AG09309 (cell line): ENCODE measurements around the gene UGDH.
"Not testable (repeated sequence)": the region's sequence is repeated elsewhere in the genome, so short reads cannot be mapped to it uniquely, and the experiment has no call there.

Experiments used
- DNase-seq: peaks from one replicate; pipeline ENCODE4 v3.0.0-alpha.2; 2010; ENCODE audit warnings: low read depth
- H3K4me3 ChIP-seq: 2 replicates; pipeline ENCODE4 v1.5.1; 2011; ENCODE audit warnings: mild to moderate bottlenecking, low read depth, low read length, moderate library complexity; ENCODE audit not compliant: control insufficient read depth
- CTCF ChIP-seq: IDR thresholded peaks from 2 replicates; pipeline ENCODE4 v1.5.1; 2011; ENCODE audit warnings: mild to moderate bottlenecking, low read depth, low read length, inconsistent platforms; ENCODE audit not compliant: insufficient read depth, control insufficient read depth; ENCODE audit errors: missing control alignments

UGDH gene

DNA sequence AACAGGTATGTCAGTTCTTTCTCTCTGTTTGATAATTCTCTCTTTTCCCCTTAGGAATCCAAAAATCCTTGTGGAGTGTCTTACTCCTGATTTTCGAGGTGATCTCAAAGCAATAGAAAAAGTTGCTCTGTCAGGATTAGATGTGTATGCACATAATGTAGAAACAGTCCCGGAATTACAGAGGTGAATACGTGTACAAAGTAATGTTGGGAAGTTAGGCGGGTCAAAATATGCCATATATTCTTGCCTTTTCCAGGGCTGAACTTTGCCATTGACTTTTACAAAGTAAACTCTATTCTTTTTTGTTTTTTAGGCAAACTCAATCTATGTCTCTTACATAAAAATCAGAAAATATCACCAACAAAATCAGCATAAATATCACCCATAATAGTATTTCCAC lies 59.8 kb downstream of the UGDH start:
- H3K4me3 ChIP-seq = no peak overlapping the region
- no peak for TF ChIP-seq CTCF
- no peak for DNase-seq

- no peak for TF ChIP-seq CTCF
- no peak overlapping the region for H3K4me3 ChIP-seq
- no peak for DNase-seq
These were observed 60.5 kb downstream of the UGDH start for GRCh38 chr4:39466747-39467146.

GRCh38 chr4:39464886-39465501 lies 62.2 kb downstream of the UGDH start:
- no peak overlapping the region for H3K4me3 ChIP-seq
- peak; percentile 12 for TF ChIP-seq CTCF
- DNase-seq = no peak

DNA sequence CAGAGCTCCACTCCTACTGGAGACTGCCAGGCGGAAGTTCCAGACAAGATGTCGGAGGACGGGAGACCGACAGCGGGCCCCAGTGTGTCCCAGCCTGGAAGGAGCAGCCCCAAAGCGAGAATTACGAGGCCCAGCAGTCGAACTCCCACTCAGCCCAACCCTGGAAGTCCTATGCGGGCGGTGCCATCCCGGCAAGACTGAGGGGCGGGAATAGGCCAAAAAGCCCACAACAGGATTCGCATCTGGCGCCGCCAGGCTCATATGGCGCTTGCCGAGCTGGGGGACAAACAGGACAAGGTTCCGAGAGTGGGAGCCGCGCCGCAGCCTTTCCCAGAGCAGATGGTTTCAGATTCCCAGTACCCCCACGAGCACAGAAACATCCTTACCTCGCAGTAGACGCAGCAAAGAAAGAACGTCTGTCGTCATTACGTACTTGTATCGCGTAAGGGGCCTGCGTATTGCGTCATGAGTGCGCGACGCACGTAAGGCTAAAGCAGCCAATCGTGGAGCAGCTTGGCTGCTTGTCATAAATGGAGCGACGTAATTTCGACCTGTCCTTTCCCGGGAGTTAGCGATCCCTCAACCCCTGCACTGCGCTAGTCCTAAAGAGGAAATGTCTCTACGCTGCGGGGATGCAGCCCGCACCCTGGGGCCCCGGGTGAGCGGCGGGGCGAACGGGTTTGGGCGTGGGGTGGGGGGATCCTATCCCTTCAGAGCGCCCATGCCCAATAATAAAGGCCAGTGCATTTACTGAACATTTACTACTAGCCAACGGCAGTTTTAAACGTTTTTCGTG lies 68.5 kb downstream of the UGDH start, which contains the start of the genes LIAS and RPL9:
Gene LIAS, plus strand, starts transcription at position 552 of the 796 bp plus-strand sequence. Its CDS starts 62 bp downstream, at position 614.
Gene RPL9, minus strand, starts transcription at position 418 of the 796 bp plus-strand sequence. CDS start 483 bp downstream, outside the sequence.
- peak within 1 kb of the TSS; percentile 82 for H3K4me3 ChIP-seq
- peak; percentile 99 for DNase-seq
- no peak for TF ChIP-seq CTCF

GRCh38 chr4:39458161-39458504 lies 69.1 kb downstream of the UGDH start:
- DNase-seq = not testable (repeated sequence)
- H3K4me3 ChIP-seq = peak overlapping the region; percentile 82

DNA sequence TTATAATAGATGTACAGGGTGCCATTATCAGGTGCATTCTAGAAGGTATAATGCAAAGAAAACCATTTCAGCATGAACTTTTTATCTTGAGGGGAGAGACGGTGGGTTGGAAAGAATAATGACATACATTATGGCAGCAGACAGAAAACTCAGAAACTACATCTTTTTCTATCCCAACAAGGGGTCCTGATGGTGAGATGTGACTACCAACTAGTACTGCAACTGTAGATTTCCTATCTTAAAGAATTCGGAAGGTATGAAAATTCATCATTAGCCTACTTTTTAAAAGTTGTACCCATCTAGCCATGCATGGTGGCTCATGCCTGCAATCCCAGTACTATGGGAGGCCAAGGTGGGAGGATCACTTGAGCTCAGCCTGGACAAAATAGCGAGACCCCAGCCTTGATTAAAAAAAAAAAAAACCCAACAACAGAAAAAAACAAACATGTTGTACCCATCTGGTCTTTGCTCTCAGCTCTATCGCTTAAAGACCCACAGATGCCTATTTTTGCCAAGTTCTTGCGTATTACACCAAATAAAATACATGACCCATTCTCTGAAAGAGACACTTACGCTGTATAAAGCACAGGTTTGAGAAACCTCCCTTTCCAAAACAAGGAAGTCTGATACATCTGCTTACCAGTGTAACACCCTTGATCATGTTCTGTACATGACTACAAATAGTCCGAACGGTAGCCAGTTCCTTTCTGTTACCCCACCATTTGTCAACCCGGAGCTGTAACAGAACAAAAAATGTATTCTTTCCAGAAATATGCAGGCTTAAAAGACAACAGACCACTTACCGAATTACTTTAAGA lies 70.1 kb downstream of the UGDH start:
- no peak for TF ChIP-seq CTCF
- peak overlapping the region; percentile 82 for H3K4me3 ChIP-seq
- DNase-seq = no peak

DNA sequence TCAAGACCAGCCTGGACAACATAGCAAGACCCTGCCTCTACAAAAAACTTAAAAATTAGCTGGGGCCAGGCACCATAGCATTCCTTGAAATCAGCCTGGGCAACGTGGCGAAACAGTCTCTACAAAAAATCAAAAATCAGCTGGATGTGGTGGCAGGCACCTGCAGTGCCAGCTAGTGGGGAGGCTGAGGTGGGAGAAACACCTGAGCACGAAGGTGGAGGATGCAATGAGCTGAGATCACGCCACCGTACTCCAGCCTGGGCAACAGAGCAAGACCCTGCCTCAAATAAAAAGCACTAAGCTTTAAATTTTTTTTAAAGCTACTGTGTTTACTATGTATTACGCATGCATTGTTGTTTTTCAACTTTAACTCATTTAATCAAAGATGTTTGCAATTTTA lies 71.8 kb downstream of the UGDH start:
- no peak for TF ChIP-seq CTCF
- H3K4me3 ChIP-seq = no peak overlapping the region
- no peak for DNase-seq
